ENCODE measurements around the gene SH3RF1.
"Not testable (repeated sequence)": the region's sequence is repeated elsewhere in the genome, so short reads cannot be mapped to it uniquely, and the experiment has no call there.

The SH3RF1 gene

DNA sequence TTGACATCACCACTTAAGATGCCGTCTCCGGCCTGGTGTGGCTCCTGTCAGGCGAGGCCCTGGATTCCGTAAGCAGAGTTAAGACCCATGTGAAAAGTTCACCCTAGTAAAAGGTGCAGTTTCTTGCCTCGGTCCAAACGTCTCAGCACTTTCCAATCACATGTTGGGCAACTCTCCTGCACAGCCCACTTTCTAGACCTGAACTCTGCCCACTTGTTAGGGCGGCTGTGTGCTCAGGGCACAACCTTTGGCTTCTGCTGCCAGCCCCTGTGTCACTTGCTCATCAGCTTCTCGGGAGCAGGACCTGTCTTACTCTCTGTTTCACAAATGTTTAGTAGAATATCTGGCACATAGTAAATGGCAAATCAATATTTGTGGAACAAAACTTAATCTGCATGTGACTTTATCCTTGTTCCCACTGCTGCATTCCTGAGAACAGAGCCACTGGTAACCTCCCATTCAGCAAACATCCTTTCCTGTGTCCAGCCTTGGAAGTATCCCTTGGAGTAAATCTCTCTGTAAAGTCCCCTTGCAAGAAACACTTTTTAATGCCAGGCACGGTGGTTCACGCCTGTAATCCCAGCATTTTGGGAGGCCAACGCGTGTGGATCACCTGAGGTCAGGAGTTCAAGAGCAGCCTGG, 38.7 kb upstream of the SH3RF1 start:
- no peak overlapping the region for H3K4me3 ChIP-seq (ENCODE audit: low read depth, low read length)
- TF ChIP-seq, protein P1, sequence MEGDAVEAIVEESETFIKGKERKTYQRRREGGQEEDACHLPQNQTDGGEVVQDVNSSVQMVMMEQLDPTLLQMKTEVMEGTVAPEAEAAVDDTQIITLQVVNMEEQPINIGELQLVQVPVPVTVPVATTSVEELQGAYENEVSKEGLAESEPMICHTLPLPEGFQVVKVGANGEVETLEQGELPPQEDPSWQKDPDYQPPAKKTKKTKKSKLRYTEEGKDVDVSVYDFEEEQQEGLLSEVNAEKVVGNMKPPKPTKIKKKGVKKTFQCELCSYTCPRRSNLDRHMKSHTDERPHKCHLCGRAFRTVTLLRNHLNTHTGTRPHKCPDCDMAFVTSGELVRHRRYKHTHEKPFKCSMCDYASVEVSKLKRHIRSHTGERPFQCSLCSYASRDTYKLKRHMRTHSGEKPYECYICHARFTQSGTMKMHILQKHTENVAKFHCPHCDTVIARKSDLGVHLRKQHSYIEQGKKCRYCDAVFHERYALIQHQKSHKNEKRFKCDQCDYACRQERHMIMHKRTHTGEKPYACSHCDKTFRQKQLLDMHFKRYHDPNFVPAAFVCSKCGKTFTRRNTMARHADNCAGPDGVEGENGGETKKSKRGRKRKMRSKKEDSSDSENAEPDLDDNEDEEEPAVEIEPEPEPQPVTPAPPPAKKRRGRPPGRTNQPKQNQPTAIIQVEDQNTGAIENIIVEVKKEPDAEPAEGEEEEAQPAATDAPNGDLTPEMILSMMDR (IDR thresholded peaks at IDR 0.05; ENCODE audit: control insufficient read depth, extremely low read depth, insufficient read depth) = no peak
- DNase-seq (ENCODE audit: low read depth) = no peak

DNA sequence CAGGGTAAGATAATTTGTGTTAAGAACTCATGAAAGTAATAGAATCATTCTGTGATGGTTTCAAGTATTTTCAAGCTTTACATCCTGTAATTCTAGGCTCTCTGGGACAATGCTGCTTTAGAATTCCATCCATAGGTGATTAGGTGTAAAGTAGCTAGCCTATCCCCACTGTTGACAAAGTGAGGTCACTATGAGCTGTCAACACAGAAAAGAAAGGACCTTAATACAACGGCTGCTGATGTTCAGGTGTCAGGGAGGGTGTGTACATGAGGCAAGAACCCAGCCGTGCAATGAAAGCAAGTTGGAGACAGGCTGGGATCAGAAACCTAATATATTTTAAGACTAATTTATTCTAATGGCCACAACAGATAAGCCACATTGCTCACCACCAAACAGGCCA, 36.8 kb upstream of the SH3RF1 start:
- no peak for DNase-seq (ENCODE audit: low read depth)
- TF ChIP-seq, protein P1 (IDR thresholded peaks at IDR 0.05; ENCODE audit: control insufficient read depth, extremely low read depth, insufficient read depth) = no peak
- no peak overlapping the region for H3K4me3 ChIP-seq (ENCODE audit: low read depth, low read length)

DNA sequence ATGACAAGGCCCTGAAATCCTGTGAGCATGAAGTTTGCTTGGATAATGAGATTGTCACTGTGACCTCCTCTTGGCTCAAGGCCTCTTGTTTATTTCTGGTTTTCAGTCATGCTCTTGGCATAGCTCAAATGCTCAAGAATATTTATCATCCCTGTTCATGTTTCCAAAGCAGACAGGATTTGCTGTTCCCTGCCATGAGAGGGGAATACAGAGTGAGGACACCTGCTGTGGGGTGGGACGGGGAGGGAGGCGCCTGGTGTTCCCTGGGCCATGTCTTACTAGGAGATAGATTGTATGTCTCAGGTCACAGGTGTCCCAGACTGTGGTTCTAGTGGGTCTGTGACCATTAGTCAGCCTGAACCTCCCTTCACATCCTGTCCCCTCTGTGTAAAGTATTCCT, 34.9 kb upstream of the SH3RF1 start:
- TF ChIP-seq, protein P1 (IDR thresholded peaks at IDR 0.05; ENCODE audit: control insufficient read depth, extremely low read depth, insufficient read depth) = no peak
- no peak overlapping the region for H3K4me3 ChIP-seq (ENCODE audit: low read depth, low read length)
- no peak for DNase-seq (ENCODE audit: low read depth)

DNA sequence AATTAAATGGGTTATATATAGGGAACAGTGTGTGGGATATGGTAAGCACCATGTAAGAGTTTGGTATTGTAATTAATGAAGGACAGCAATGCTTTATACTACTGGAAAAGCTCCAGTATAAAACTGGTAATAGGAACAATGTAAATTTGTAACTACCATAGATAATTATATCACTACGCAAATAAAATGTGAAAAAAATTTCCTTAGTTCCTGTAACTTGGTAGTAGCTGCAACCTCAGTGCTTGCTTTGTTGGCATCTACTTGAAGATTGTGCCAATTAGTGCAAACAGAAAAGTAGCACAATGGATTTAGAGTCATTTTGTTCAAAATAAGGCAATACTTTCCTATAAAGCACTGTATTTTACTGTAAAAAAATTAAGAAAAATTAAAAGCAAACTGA, 34.4 kb upstream of the SH3RF1 start:
- DNase-seq (ENCODE audit: low read depth) = no peak
- no peak overlapping the region for H3K4me3 ChIP-seq (ENCODE audit: low read depth, low read length)
- TF ChIP-seq, protein P1 (IDR thresholded peaks at IDR 0.05; ENCODE audit: control insufficient read depth, extremely low read depth, insufficient read depth) = no peak

DNA sequence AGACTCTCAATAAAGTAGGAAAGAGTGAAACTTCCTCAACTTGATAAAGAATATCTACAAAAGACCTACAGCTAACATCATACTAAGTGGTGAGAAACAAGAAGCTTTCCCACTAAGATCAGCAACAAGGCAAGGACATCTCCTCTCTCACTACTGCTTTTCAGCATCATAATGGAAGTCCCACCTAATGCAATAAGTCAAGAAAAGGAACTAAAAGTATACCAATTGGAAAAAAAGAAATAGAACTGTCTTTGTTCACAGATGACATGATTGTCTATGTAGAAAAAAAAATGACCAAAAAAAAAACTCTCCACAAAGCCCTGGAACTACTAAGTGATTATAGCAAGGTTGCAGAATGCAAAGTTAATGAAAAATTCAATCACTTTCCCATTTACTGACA, 25.1 kb upstream of the SH3RF1 start:
- TF ChIP-seq, protein P1 (IDR thresholded peaks at IDR 0.05; ENCODE audit: control insufficient read depth, extremely low read depth, insufficient read depth) = no peak
- DNase-seq (ENCODE audit: low read depth) = no peak

DNA sequence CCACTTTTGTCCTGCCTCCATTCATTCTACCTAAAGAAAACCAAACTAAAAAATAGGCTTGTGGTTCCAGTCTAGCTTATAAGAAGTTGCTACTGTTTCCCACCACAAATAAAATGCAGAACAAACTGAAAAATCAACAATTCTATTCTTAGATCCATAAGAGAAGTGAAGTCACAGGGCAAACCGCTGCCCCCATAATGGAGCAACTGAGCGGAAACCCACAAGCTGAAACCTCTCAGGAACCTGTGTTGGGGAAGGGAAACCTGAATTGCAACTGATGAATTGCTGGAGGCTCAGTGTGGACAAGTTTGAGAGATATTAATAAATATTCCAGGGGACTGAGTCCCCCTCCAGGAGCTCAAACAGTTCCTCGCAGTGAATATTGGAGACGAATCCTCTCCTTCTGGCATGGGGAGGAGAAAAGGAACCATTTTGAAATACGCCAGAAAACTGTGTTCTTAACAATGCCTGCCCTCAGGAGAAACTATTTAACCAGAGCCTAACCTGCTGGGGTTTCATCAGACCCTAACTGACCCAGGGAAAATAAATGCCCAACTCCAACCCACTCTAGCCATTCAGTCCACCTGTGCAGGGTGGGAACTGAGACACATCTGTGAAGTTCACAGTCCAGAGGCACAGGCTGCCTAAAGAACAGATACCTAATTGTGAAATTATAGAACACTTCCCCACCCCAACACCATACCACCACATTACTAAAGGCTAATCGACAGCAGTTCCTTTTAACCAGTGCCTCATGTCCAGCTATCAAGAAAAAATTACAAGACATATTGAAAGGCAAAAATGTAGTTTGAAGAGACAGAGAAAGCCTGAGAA, 22.8 kb upstream of the SH3RF1 start:
- DNase-seq (ENCODE audit: low read depth) = no peak
- H3K4me3 ChIP-seq (ENCODE audit: low read depth, low read length) = no peak overlapping the region
- TF ChIP-seq, protein P1 (IDR thresholded peaks at IDR 0.05; ENCODE audit: control insufficient read depth, extremely low read depth, insufficient read depth) = no peak

More for the DNA sequence above, 25.1 kb upstream of the SH3RF1 start:
- H3K4me3 ChIP-seq (ENCODE audit: low read depth, low read length) = no peak overlapping the region

DNA sequence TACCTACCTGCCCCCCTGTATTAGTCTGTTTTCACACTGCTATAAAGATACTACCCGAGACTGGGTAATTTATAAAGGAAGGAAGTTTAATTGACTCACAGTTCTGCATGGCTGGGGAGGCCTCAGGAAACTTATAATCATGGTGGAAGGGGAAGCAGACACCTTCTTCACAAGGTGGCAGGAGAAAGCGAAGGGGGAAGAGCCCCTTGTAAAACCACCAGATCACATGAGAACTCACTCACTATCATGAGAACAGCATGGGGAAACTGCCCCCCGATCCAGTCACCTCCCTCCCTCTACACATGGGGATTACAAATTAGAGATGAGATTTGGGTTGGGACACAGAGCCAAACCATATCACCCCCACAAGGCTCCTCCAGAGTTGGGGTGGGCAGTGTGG, 17.2 kb upstream of the SH3RF1 start:
- not testable (repeated sequence) for DNase-seq (ENCODE audit: low read depth); H3K4me3 ChIP-seq (ENCODE audit: low read depth, low read length)

Data from LNCaP clone FGC (cell line).